Thoracic aorta (tissue), 2 donors: ENCODE measurements around the gene UQCRC1. TPM values are rescaled to one million over a fixed set of nuclear protein-coding genes. Genes with fewer than 3 reads are reported as not detected.

Experiments
- ATAC-seq: fragments of 150-250 bp; one replicate; pipeline ENCODE4 v1.8.0; 2017; ENCODE audit warnings: low read depth; ENCODE audit not compliant: insufficient number of reproducible peaks, low FRiP score
- DNase-seq: peaks from one replicate; pipeline ENCODE4 v3.0.0-alpha.2; 2020; ENCODE audit warnings: low spot score
- H3K27ac ChIP-seq, 2 donors: fragments of 200-600 bp; sonication (generic); 1 replicate in 1 of 2; 2 replicates in 1 of 2; pipeline ENCODE4 v1.5.1; 2016; ENCODE audit warnings: mild to moderate bottlenecking in 2 of 2, moderate library complexity in 2 of 2
- H3K27me3 ChIP-seq: fragments of 200-600 bp; sonication (generic); replicated peaks from 2 replicates; pipeline ENCODE4 v1.6.0; 2016; ENCODE audit warnings: mild to moderate bottlenecking; ENCODE audit not compliant: insufficient read depth
- H3K36me3 ChIP-seq: fragments of 200-600 bp; sonication (generic); one replicate; pipeline ENCODE4 v1.5.1; 2016
- H3K4me1 ChIP-seq, 2 donors: fragments of 200-600 bp; sonication (generic); 1 replicate in 1 of 2; 2 replicates in 1 of 2; pipeline versions ENCODE4 v1.5.1 to v1.6.0; 2016; ENCODE audit warnings: low read depth in 2 of 2, mild to moderate bottlenecking in 1 of 2; ENCODE audit not compliant: control insufficient read depth in 1 of 2
- H3K4me3 ChIP-seq: fragments of 200-600 bp; sonication (generic); 2 replicates; pipeline ENCODE4 v1.5.1; 2016; ENCODE audit warnings: mild to moderate bottlenecking
- H3K9me3 ChIP-seq: fragments of 200-600 bp; sonication (generic); 2 replicates; pipeline ENCODE4 v1.5.1; 2016
- CTCF ChIP-seq: fragments of 200-600 bp; sonication (generic); IDR thresholded peaks from one replicate; pipeline ENCODE4 v1.5.1; 2019; ENCODE audit warnings: antibody characterized with exemption
- total RNA-seq, 2 donors: library from RNA; depleted of rRNA; stranded (reverse); fragments of >200 nt; gene quantifications; one replicate each; pipeline versions ENCODE4 v1.1.0 to v1.2.3, GENCODE V29; 2016

UQCRC1 gene
- total RNA-seq, 2 donors from 2014 or later = 226 to 234 TPM

- Histone ChIP-seq H3K9me3 (no peaks in the 10 kb centered on the region), H3K4me3 (no peak overlapping the region), H3K27ac (no peak overlapping the region), H3K4me1 (peaks cover 11 to 26% of the 10 kb centered on the region in 2 donors), H3K27me3 (no peaks in the 10 kb centered on the region), H3K36me3 (no peaks in the 10 kb centered on the region)
- no peak for TF ChIP-seq CTCF
- DNase-seq = no peak
- ATAC-seq = no peak
Measured at GRCh38 chr3:48564022-48564421, 45.4 kb downstream of the UQCRC1 start.

- ATAC-seq (no peak), DNase-seq (no peak)
- no peak within 1 kb of the TSS for H3K27ac ChIP-seq
Measured at GRCh38 chr3:48563382-48563918, 46.0 kb downstream of the UQCRC1 start, which contains the start of gene UCN2. TSS of gene UCN2 (minus strand) at chr3:48563781. CDS start at chr3:48563124, 657 bp downstream.

GRCh38 chr3:48562367-48563095 is 46.9 kb downstream of the UQCRC1 start:
- no peak for TF ChIP-seq CTCF
- Histone ChIP-seq H3K36me3 (no peaks in the 10 kb centered on the region), H3K4me1 (peaks cover 16 to 35% of the 10 kb centered on the region in 2 donors), H3K27ac (no peak overlapping the region), H3K9me3 (no peaks in the 10 kb centered on the region), H3K27me3 (no peaks in the 10 kb centered on the region), H3K4me3 (no peak overlapping the region)
- ATAC-seq = no peak
- DNase-seq = no peak

More at GRCh38 chr3:48563382-48563918, 46.0 kb downstream of the UQCRC1 start, which contains the start of gene UCN2:
- no peaks in the 10 kb centered on the region for H3K27me3 ChIP-seq
- no peak for TF ChIP-seq CTCF
- no peaks in the 10 kb centered on the region for H3K9me3 ChIP-seq
- H3K36me3 ChIP-seq = no peaks in the 10 kb centered on the region
- H3K4me1 ChIP-seq = peaks cover 11 to 30% of the 10 kb centered on the region in 2 donors
- H3K4me3 ChIP-seq = no peak within 1 kb of the TSS

- TF ChIP-seq CTCF = no peak
- H3K27ac ChIP-seq = peak overlapping the region; percentile 29 to 63
- H3K9me3 ChIP-seq = no peaks in the 10 kb centered on the region
- H3K27me3 ChIP-seq = no peaks in the 10 kb centered on the region
- ATAC-seq = no peak
- peaks cover 21 to 43% of the 10 kb centered on the region in 2 donors for H3K4me1 ChIP-seq
- no peaks in the 10 kb centered on the region for H3K36me3 ChIP-seq
- H3K4me3 ChIP-seq = peak overlapping the region; percentile 74
- no peak for DNase-seq
Measured at GRCh38 chr3:48561045-48561736, 48.3 kb downstream of the UQCRC1 start.

- Histone ChIP-seq H3K27me3 (no peaks in the 10 kb centered on the region), H3K4me3 (peak overlapping the region; percentile 74), H3K9me3 (no peaks in the 10 kb centered on the region), H3K36me3 (no peaks in the 10 kb centered on the region), H3K4me1 (peaks cover 27 to 48% of the 10 kb centered on the region in 2 donors), H3K27ac (peak overlapping the region; percentile 29 to 63)
- no peak for TF ChIP-seq CTCF
- no peak for ATAC-seq
- DNase-seq = no peak
Measured at GRCh38 chr3:48560648-48561018, 48.8 kb downstream of the UQCRC1 start.
